Fibroblast of lung (primary cell): ENCODE results near the gene SYNDIG1. TPM values are rescaled to one million over a fixed set of nuclear protein-coding genes. Genes with fewer than 3 reads are reported as not detected.

Source experiments
- DNase-seq, 2 donors: peaks; one replicate each; pipeline versions ENCODE4 v3.0.0 to v3.0.0-alpha.2; 2010; ENCODE audit warnings: low read depth in 2 of 2
- H2AFZ ChIP-seq: 2 replicates; pipeline ENCODE4 v1.5.1; 2012; ENCODE audit warnings: low read length, control low read depth, inconsistent platforms
- H3K27ac ChIP-seq: 2 replicates; pipeline ENCODE4 v1.5.1; 2011; ENCODE audit warnings: low read length, control low read depth; ENCODE audit not compliant: insufficient read depth
- H3K27me3 ChIP-seq: 2 replicates; pipeline ENCODE4 v1.5.1; 2011; ENCODE audit warnings: mild to moderate bottlenecking, low read length; ENCODE audit not compliant: control insufficient read depth, insufficient read depth
- H3K36me3 ChIP-seq: 2 replicates; pipeline ENCODE4 v1.5.1; 2011; ENCODE audit warnings: low read length; ENCODE audit not compliant: control insufficient read depth, insufficient read depth
- H3K4me1 ChIP-seq: 2 replicates; pipeline ENCODE4 v1.5.1; 2011; ENCODE audit warnings: low read length; ENCODE audit not compliant: control insufficient read depth, insufficient read depth; ENCODE audit errors: extremely low read depth
- H3K4me2 ChIP-seq: 2 replicates; pipeline ENCODE4 v1.5.1; 2011; ENCODE audit warnings: low read length, control low read depth; ENCODE audit not compliant: insufficient read depth; ENCODE audit errors: extremely low read depth
- H3K4me3 ChIP-seq, 4 experiments: fragments of 200-600 bp in 1 of 4; sonication (generic) in 1 of 4; replicated peaks in 1 of 4; 2 replicates each; pipeline ENCODE4 v1.5.1; 2011 to 2016; ENCODE audit warnings: low read length in 4 of 4, low read depth in 3 of 4, mild to moderate bottlenecking in 3 of 4, control low read depth in 2 of 4, inconsistent platforms in 1 of 4, mixed read lengths in 1 of 4; ENCODE audit not compliant: insufficient read depth in 1 of 4; ENCODE audit errors: control extremely low read depth in 1 of 4
- H3K79me2 ChIP-seq: 2 replicates; pipeline ENCODE4 v1.5.1; 2012; ENCODE audit warnings: mild to moderate bottlenecking, low read length, inconsistent platforms; ENCODE audit not compliant: control insufficient read depth, insufficient read depth
- H3K9ac ChIP-seq: 2 replicates; pipeline ENCODE4 v1.5.1; 2011; ENCODE audit warnings: mild to moderate bottlenecking, low read length, control low read depth; ENCODE audit not compliant: insufficient read depth
- H3K9me3 ChIP-seq: 2 replicates; pipeline ENCODE4 v1.5.1; 2012; ENCODE audit warnings: low read depth, low read length; ENCODE audit not compliant: control insufficient read depth, insufficient read depth
- H4K20me1 ChIP-seq: 2 replicates; pipeline ENCODE4 v1.5.1; 2011; ENCODE audit warnings: low read length; ENCODE audit not compliant: control insufficient read depth, insufficient read depth; ENCODE audit errors: extremely low read depth
- CTCF ChIP-seq, 2 donors: IDR thresholded peaks in 1 of 2; conservative IDR thresholded peaks in 1 of 2; 1 replicate in 1 of 2; 2 replicates in 1 of 2; pipeline ENCODE4 v1.5.1; 2011 to 2012; ENCODE audit warnings: low read length in 2 of 2, control low read depth in 1 of 2, inconsistent platforms in 1 of 2, low read depth in 1 of 2, mild to moderate bottlenecking in 1 of 2
- EZH2 ChIP-seq: IDR thresholded peaks from 2 replicates; pipeline ENCODE4 v1.5.1; 2012; ENCODE audit warnings: low read length, control low read depth, mild to moderate bottlenecking; ENCODE audit errors: missing control alignments
- polyA plus RNA-seq, 2 donors: library from polyadenylated mRNA; depleted of rRNA in 1 of 2; stranded (reverse) in 1 of 2; unstranded in 1 of 2; fragments of >200 nt; gene quantifications; 2 replicates each; pipeline ENCODE4 v1.2.1, GENCODE V29; 2011 to 2012; ENCODE audit warnings: missing spikeins in 1 of 2
- total RNA-seq: library from RNA; depleted of rRNA; stranded (reverse); fragments of >200 nt; gene quantifications from 2 replicates; pipeline ENCODE4 v1.2.1, GENCODE V29; 2014

The SYNDIG1 gene
- total and polyA plus RNA-seq, 2 donors (not counting 1 experiment from before 2014, with no cell fraction given): 0.02 to 0.17 TPM

DNA sequence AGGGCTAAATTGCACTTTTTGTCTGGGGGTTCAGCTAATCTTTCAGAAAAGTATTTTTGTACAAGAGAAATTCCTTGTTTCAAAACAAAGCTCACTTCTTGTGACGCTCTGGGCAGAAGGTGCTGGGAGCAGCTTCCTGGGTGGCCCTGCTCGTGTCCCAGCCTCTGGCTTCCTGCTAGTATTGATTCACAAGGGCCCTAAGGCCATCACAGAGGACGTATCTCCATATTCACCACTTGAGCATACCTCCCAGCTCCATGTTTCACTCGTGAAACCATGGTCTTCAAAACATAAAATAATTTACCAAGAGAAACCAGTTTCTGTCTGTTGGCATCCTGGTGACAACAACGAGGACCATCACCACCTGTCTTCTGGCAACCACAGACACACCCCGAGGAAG lies 49.1 kb downstream of the SYNDIG1 start:
- no peaks in the 10 kb centered on the region for H3K36me3 ChIP-seq
- no peak for DNase-seq
- H3K4me2 ChIP-seq: no peak overlapping the region
- no peaks in the 10 kb centered on the region for H4K20me1 ChIP-seq
- TF ChIP-seq EZH2 (no peak), CTCF (conservative IDR thresholded peaks at IDR 0.05 in 1 of 2, IDR thresholded peaks at IDR 0.05 in 1 of 2; ENCODE audit: low read depth in 1 of 2, low read length in 2 of 2) (no peak)
- H3K4me1 ChIP-seq: no peaks in the 10 kb centered on the region
- H3K27ac ChIP-seq: no peak overlapping the region
- no peaks in the 10 kb centered on the region for H3K79me2 ChIP-seq
- H3K9me3 ChIP-seq: no peaks in the 10 kb centered on the region
- no peaks in the 10 kb centered on the region for H3K27me3 ChIP-seq
- no peak overlapping the region for H3K4me3 ChIP-seq
- no peak overlapping the region for H2AFZ ChIP-seq
- no peak overlapping the region for H3K9ac ChIP-seq

DNA sequence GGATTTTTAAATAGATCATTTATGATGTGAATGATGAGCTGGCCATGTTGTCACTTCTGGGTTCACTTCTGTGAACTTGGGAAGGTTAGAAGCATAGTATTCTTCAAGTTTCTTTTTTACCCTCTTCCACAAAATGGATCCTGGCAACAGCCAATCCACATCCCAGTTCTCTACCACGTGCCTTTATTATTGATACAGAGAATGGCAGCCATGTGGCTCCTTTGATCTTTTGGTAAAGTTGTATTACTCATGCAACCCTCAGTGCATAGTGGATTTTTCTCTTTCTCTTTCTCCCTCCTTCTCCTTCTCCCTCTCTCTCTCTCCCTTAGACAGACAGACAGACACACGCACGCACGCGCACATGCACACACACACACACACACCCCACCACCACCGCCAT lies 50.0 kb downstream of the SYNDIG1 start:
- no peak overlapping the region for H3K4me3 ChIP-seq
- H3K9me3 ChIP-seq: no peaks in the 10 kb centered on the region
- no peaks in the 10 kb centered on the region for H3K4me1 ChIP-seq
- no peaks in the 10 kb centered on the region for H3K36me3 ChIP-seq
- H3K27ac ChIP-seq: no peak overlapping the region
- no peaks in the 10 kb centered on the region for H3K27me3 ChIP-seq
- H3K9ac ChIP-seq: no peak overlapping the region
- TF ChIP-seq CTCF (conservative IDR thresholded peaks at IDR 0.05 in 1 of 2, IDR thresholded peaks at IDR 0.05 in 1 of 2; ENCODE audit: low read depth in 1 of 2, low read length in 2 of 2) (no peak), EZH2 (no peak)
- no peaks in the 10 kb centered on the region for H3K79me2 ChIP-seq
- no peak overlapping the region for H3K4me2 ChIP-seq
- no peak for DNase-seq
- no peak overlapping the region for H2AFZ ChIP-seq
- no peaks in the 10 kb centered on the region for H4K20me1 ChIP-seq

- Histone ChIP-seq H3K27ac (no peak overlapping the region), H3K27me3 (no peaks in the 10 kb centered on the region), H4K20me1 (no peaks in the 10 kb centered on the region), H3K79me2 (no peaks in the 10 kb centered on the region), H3K4me2 (no peak overlapping the region), H3K4me3 (no peak overlapping the region), H3K9ac (no peak overlapping the region), H2AFZ (no peak overlapping the region), H3K9me3 (no peaks in the 10 kb centered on the region), H3K4me1 (no peaks in the 10 kb centered on the region), H3K36me3 (no peaks in the 10 kb centered on the region)
- DNase-seq: no peak
- TF ChIP-seq CTCF (conservative IDR thresholded peaks at IDR 0.05 in 1 of 2, IDR thresholded peaks at IDR 0.05 in 1 of 2; ENCODE audit: low read depth in 1 of 2, low read length in 2 of 2): no peak
- TF ChIP-seq EZH2: no peak
Measured at GRCh38 chr20:24521032-24521431, 51.6 kb downstream of the SYNDIG1 start.
